ENCODE measurements around the gene TEDDM1.

- TF ChIP-seq CTCF (IDR thresholded peaks at IDR 0.05 in 8 of 11, conservative IDR thresholded peaks at IDR 0.05 in 3 of 11), result no peak
- no peak for TF ChIP-seq POLR2A (IDR thresholded peaks at IDR 0.05)
Observed at GRCh38 chr1:182410620-182411273, 10.3 kb upstream of the TEDDM1 start.
